Measurements from ENCODE around the gene OR1E1.
"Not testable (repeated sequence)": the region's sequence is repeated elsewhere in the genome, so short reads cannot be mapped to it uniquely, and the experiment has no call there.

OR1E1 gene

GRCh38 chr17:3398310-3398709 is at the start of gene OR1E1:
Gene OR1E1 (minus strand): TSS chr17:3398410. CDS start chr17:3398410, 0 bp downstream.
- DNase-seq, result no peak

- no peak for DNase-seq
Measured at GRCh38 chr17:3447625-3448024, 49.4 kb upstream of the OR1E1 start.

GRCh38 chr17:3440451-3440850 is 42.2 kb upstream of the OR1E1 start:
- DNase-seq, result no peak

- no peak for DNase-seq
Measured at GRCh38 chr17:3438368-3438767, 40.2 kb upstream of the OR1E1 start.

- DNase-seq, result no peak
Measured at GRCh38 chr17:3433741-3434140, 35.5 kb upstream of the OR1E1 start, which contains the start of gene OR1E2. Gene OR1E2 (minus strand): TSS chr17:3433841. CDS start chr17:3433841, 0 bp downstream.

- not testable (repeated sequence) for DNase-seq
Measured at GRCh38 chr17:3433215-3433614, 35.0 kb upstream of the OR1E1 start.

GRCh38 chr17:3418222-3418621 is 20.0 kb upstream of the OR1E1 start:
- no peak for DNase-seq

- no peak for DNase-seq
Measured at GRCh38 chr17:3415610-3416009, 17.4 kb upstream of the OR1E1 start.

GRCh38 chr17:3412216-3412615 is 14.0 kb upstream of the OR1E1 start:
- DNase-seq, result not testable (repeated sequence)

- no peak for DNase-seq
Measured at GRCh38 chr17:3411070-3411469, 12.9 kb upstream of the OR1E1 start, which contains the start of gene OR3A3. Gene OR3A3 (plus strand): TSS chr17:3411370.

- DNase-seq, result not testable (repeated sequence)
Measured at GRCh38 chr17:3403856-3404255, 5.6 kb upstream of the OR1E1 start.

GRCh38 chr17:3401786-3402185 is 3.6 kb upstream of the OR1E1 start:
- no peak for DNase-seq

GRCh38 chr17:3400055-3400454 is 1.8 kb upstream of the OR1E1 start:
- peak; percentile 3 for DNase-seq

- DNase-seq, result not testable (repeated sequence)
Measured at GRCh38 chr17:3397801-3398200, 409 bp downstream of the OR1E1 start.

GRCh38 chr17:3389791-3390190 is 8.4 kb downstream of the OR1E1 start:
- no peak for DNase-seq

- DNase-seq, result no peak
Measured at GRCh38 chr17:3385869-3386816, 12.1 kb downstream of the OR1E1 start, which contains the start of gene OR3A2. Gene OR3A2 (minus strand): TSS chr17:3386308.

GRCh38 chr17:3381957-3382356 is 16.3 kb downstream of the OR1E1 start:
- DNase-seq, result no peak

- no peak for DNase-seq
Measured at GRCh38 chr17:3378321-3378720, 19.9 kb downstream of the OR1E1 start.

- DNase-seq, result not testable (repeated sequence)
Measured at GRCh38 chr17:3371167-3371566, 27.0 kb downstream of the OR1E1 start.

All from NCI-H1694 treated with DMSO at 0.1 percent for 48 hours (cell line).